ENCODE results near the gene CAPZA2. TPM values are rescaled to one million over a fixed set of nuclear protein-coding genes. Genes with fewer than 3 reads are reported as not detected.
"Not testable (repeated sequence)": the region's sequence is repeated elsewhere in the genome, so short reads cannot be mapped to it uniquely, and the experiment has no call there.

The CAPZA2 gene
- total RNA-seq, 1 donor from 2014 or later, result 195 TPM

DNA sequence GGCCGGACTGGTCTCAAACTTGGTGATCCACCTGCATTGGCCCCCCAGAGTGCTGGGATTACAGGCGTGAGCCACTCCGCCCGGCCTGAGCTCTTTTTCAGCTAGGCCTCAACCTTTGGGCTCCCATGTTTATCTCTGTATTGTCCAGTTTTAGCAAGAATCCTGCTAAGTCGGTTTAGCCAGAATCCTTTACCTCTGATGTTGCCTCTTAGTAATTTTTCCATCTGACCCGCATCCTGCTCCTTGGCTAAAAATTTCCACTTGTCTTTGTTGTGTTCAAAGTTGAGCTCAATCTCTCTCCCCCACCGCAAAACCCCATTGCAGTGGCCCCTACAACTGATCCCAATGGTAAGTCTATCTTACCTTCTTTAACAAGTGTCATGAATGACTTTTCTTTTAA is 70.2 kb downstream of the CAPZA2 start:
- peak overlapping the region; percentile 18 for H3K27ac Mint-ChIP-seq (ENCODE audit: unreplicated experiment)
- no peaks in the 10 kb centered on the region for H3K9me3 Mint-ChIP-seq (ENCODE audit: unreplicated experiment)
- no peak for DNase-seq (ENCODE audit: low spot score)
- H3K36me3 Mint-ChIP-seq (ENCODE audit: low read depth, unreplicated experiment), result no peaks in the 10 kb centered on the region
- no peak overlapping the region for H3K4me3 Mint-ChIP-seq (ENCODE audit: unreplicated experiment)
- peaks cover 8% of the 10 kb centered on the region for H3K27me3 Mint-ChIP-seq (ENCODE audit: unreplicated experiment)
- peaks cover 10% of the 10 kb centered on the region for H3K4me1 Mint-ChIP-seq (ENCODE audit: unreplicated experiment)
- TF ChIP-seq, protein P1, sequence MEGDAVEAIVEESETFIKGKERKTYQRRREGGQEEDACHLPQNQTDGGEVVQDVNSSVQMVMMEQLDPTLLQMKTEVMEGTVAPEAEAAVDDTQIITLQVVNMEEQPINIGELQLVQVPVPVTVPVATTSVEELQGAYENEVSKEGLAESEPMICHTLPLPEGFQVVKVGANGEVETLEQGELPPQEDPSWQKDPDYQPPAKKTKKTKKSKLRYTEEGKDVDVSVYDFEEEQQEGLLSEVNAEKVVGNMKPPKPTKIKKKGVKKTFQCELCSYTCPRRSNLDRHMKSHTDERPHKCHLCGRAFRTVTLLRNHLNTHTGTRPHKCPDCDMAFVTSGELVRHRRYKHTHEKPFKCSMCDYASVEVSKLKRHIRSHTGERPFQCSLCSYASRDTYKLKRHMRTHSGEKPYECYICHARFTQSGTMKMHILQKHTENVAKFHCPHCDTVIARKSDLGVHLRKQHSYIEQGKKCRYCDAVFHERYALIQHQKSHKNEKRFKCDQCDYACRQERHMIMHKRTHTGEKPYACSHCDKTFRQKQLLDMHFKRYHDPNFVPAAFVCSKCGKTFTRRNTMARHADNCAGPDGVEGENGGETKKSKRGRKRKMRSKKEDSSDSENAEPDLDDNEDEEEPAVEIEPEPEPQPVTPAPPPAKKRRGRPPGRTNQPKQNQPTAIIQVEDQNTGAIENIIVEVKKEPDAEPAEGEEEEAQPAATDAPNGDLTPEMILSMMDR (IDR thresholded peaks at IDR 0.05; ENCODE audit: unreplicated experiment), result no peak

- peaks cover 10% of the 10 kb centered on the region for H3K4me1 Mint-ChIP-seq (ENCODE audit: unreplicated experiment)
- H3K27me3 Mint-ChIP-seq (ENCODE audit: unreplicated experiment), result peaks cover 6% of the 10 kb centered on the region
- no peak for DNase-seq (ENCODE audit: low spot score)
- H3K9me3 Mint-ChIP-seq (ENCODE audit: unreplicated experiment), result no peaks in the 10 kb centered on the region
- TF ChIP-seq, protein P1 (IDR thresholded peaks at IDR 0.05; ENCODE audit: unreplicated experiment), result no peak
- H3K27ac Mint-ChIP-seq (ENCODE audit: unreplicated experiment), result no peak overlapping the region
- H3K36me3 Mint-ChIP-seq (ENCODE audit: low read depth, unreplicated experiment), result no peaks in the 10 kb centered on the region
- H3K4me3 Mint-ChIP-seq (ENCODE audit: unreplicated experiment), result no peak overlapping the region
Measured at GRCh38 chr7:116933465-116933864, 71.1 kb downstream of the CAPZA2 start.

- TF ChIP-seq, protein P1 (IDR thresholded peaks at IDR 0.05; ENCODE audit: unreplicated experiment), result no peak
- Mint-ChIP-seq H3K4me1 (ENCODE audit: unreplicated experiment) (peaks cover 10% of the 10 kb centered on the region), H3K4me3 (ENCODE audit: unreplicated experiment) (no peak overlapping the region)
Measured at GRCh38 chr7:116934580-116934979, 72.2 kb downstream of the CAPZA2 start.

GRCh38 chr7:116936844-116937243 is 74.5 kb downstream of the CAPZA2 start:
- not testable (repeated sequence) for H3K4me1 Mint-ChIP-seq (ENCODE audit: unreplicated experiment); DNase-seq (ENCODE audit: low spot score); H3K4me3 Mint-ChIP-seq (ENCODE audit: unreplicated experiment); H3K36me3 Mint-ChIP-seq (ENCODE audit: low read depth, unreplicated experiment); H3K27ac Mint-ChIP-seq (ENCODE audit: unreplicated experiment); H3K27me3 Mint-ChIP-seq (ENCODE audit: unreplicated experiment); H3K9me3 Mint-ChIP-seq (ENCODE audit: unreplicated experiment)

More at GRCh38 chr7:116934580-116934979, 72.2 kb downstream of the CAPZA2 start:
- H3K27me3 Mint-ChIP-seq (ENCODE audit: unreplicated experiment), result peaks cover 7% of the 10 kb centered on the region
- no peaks in the 10 kb centered on the region for H3K36me3 Mint-ChIP-seq (ENCODE audit: low read depth, unreplicated experiment)
- no peaks in the 10 kb centered on the region for H3K9me3 Mint-ChIP-seq (ENCODE audit: unreplicated experiment)
- H3K27ac Mint-ChIP-seq (ENCODE audit: unreplicated experiment), result no peak overlapping the region
- DNase-seq (ENCODE audit: low spot score), result no peak

DNA sequence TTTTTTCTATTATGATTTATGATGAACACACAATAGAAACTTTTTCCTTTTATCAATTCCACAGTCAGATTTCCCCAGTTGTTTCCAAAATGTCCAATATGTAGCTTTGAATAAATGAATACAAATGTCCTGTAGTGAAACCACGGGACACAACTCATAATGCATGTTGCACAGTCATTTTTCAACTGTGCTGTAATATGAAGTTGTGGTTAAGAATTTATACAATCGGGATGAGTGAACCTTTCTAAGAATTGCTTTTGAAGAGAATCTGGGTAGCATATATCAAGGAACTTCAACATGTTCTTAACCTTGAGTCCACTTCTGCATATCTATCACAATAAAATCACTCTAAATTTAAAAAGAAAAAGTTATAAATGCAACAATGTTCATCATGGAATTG is 76.3 kb downstream of the CAPZA2 start:
- DNase-seq (ENCODE audit: low spot score), result no peak
- H3K9me3 Mint-ChIP-seq (ENCODE audit: unreplicated experiment), result no peaks in the 10 kb centered on the region
- no peaks in the 10 kb centered on the region for H3K36me3 Mint-ChIP-seq (ENCODE audit: low read depth, unreplicated experiment)
- no peak overlapping the region for H3K27ac Mint-ChIP-seq (ENCODE audit: unreplicated experiment)
- peaks cover 2% of the 10 kb centered on the region for H3K27me3 Mint-ChIP-seq (ENCODE audit: unreplicated experiment)
- peaks cover 8% of the 10 kb centered on the region for H3K4me1 Mint-ChIP-seq (ENCODE audit: unreplicated experiment)
- TF ChIP-seq, protein P1 (IDR thresholded peaks at IDR 0.05; ENCODE audit: unreplicated experiment), result no peak
- H3K4me3 Mint-ChIP-seq (ENCODE audit: unreplicated experiment), result no peak overlapping the region
